OCI-LY7 (cell line): ENCODE data around the gene UNKL.

Source experiments
- CTCF ChIP-seq: fragments of 200-600 bp; sonication (generic); conservative IDR thresholded peaks from 2 replicates; pipeline ENCODE4 v1.5.1; 2014; ENCODE audit warnings: mild to moderate bottlenecking, antibody characterized with exemption, low read length, moderate library complexity, mixed read lengths
- EZH2phosphoT487 ChIP-seq: fragments of 200-600 bp; sonication (generic); IDR thresholded peaks from 2 replicates; pipeline ENCODE4 v1.6.1; 2018; ENCODE audit warnings: low read depth, borderline replicate concordance, mild to moderate bottlenecking, mixed run types, antibody characterized with exemption, low read length, moderate library complexity, mixed read lengths

- TF ChIP-seq CTCF, result peak; percentile 86
- TF ChIP-seq EZH2phosphoT487, result no peak
Measured at GRCh38 chr16:1413684-1414531, 596 bp downstream of the UNKL start.
